ENCODE results near the gene SYTL1.

DNA sequence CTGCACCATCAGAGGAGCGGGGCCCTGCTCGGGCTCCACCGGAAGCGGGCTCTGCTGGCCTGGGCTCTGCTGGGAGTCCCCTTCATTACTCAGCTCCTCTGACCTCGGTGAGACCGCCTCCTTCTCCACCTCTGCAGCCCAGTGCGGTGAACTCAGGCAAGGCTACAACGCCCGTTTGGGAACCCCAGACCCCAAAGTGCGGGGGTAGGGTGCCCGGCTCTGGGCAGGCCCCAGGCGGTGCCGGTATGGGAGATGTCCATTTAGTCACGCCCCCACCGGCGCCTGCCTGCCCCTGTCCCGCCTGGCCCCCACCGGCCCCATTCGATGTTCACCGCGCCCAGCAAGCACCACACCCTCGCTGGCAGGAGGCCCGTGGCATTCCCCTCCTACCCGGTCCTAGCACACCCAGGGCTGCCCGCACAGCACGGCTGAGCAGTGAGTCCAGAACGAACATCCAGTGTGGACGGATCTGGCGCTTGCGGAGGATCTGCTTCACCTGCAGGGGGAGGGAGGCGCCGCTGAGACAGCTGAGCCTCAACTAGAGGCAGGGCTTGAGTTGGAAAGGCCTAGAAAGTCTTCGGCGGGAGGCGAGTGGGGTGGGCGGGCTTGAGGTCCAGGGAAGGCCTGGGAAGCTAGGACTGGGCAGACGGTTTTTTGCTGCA is 14.9 kb downstream of the SYTL1 start:
- peak in 1 of 3 experiments; percentile 11; a peak in 1 of 6 replicates for TF ChIP-seq CTCF (IDR thresholded peaks at IDR 0.05 in 2 of 3, conservative IDR thresholded peaks at IDR 0.05 in 1 of 3; ENCODE audit: borderline replicate concordance in 1 of 3, insufficient read depth in 1 of 3, low read depth in 2 of 3, low read length in 2 of 3)
- TF ChIP-seq, protein P1, sequence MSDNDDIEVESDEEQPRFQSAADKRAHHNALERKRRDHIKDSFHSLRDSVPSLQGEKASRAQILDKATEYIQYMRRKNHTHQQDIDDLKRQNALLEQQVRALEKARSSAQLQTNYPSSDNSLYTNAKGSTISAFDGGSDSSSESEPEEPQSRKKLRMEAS (IDR thresholded peaks at IDR 0.05), result no peak
- no peak for TF ChIP-seq POLR2A (IDR thresholded peaks at IDR 0.05; ENCODE audit: borderline replicate concordance, extremely low read depth, insufficient read depth, insufficient read length)
- TF ChIP-seq, protein P2, sequence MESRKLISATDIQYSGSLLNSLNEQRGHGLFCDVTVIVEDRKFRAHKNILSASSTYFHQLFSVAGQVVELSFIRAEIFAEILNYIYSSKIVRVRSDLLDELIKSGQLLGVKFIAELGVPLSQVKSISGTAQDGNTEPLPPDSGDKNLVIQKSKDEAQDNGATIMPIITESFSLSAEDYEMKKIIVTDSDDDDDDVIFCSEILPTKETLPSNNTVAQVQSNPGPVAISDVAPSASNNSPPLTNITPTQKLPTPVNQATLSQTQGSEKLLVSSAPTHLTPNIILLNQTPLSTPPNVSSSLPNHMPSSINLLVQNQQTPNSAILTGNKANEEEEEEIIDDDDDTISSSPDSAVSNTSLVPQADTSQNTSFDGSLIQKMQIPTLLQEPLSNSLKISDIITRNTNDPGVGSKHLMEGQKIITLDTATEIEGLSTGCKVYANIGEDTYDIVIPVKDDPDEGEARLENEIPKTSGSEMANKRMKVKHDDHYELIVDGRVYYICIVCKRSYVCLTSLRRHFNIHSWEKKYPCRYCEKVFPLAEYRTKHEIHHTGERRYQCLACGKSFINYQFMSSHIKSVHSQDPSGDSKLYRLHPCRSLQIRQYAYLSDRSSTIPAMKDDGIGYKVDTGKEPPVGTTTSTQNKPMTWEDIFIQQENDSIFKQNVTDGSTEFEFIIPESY (IDR thresholded peaks at IDR 0.05; ENCODE audit: extremely low read depth, insufficient replicate concordance, low read length), result no peak
- no peak for TF ChIP-seq FOSL1 (IDR thresholded peaks at IDR 0.05; ENCODE audit: low read depth)
- no peak for TF ChIP-seq POLR2AphosphoS5 (IDR thresholded peaks at IDR 0.05; ENCODE audit: low read depth, low read length)
- TF ChIP-seq EZH2phosphoT487 (IDR thresholded peaks at IDR 0.05; ENCODE audit: borderline replicate concordance), result no peak
- TF ChIP-seq CBX3 (IDR thresholded peaks at IDR 0.05; ENCODE audit: low read depth), result no peak
- TF ChIP-seq SIN3A (IDR thresholded peaks at IDR 0.05; ENCODE audit: low read depth), result no peak
